ENCODE measurements around the gene COPS7A. TPM values are rescaled to one million over a fixed set of nuclear protein-coding genes. Genes with fewer than 3 reads are reported as not detected.
A peak's percentile ranks its signal among the peaks of the same experiment; 100 is the strongest.

COPS7A gene
- total RNA-seq, 1 experiment from 2014 or later, result 34.2 TPM

GRCh38 chr12:6753772-6754356 lies 30.0 kb downstream of the COPS7A start:
- Histone ChIP-seq H2AFZ (ENCODE audit: low read length) (no peak overlapping the region), H3K9ac (ENCODE audit: extremely low read depth, insufficient read length, low read length) (no peak overlapping the region)

More at GRCh38 chr12:6753772-6754356, 30.0 kb downstream of the COPS7A start:
- H3K4me3 Mint-ChIP-seq, result peak overlapping the region; percentile 91 to 98
- Histone ChIP-seq H2BK12ac (ENCODE audit: insufficient read length, low read depth, low read length) (no peak overlapping the region), H3K79me1 (ENCODE audit: insufficient read depth, low read depth, low read length, poor library complexity, severe bottlenecking) (peaks cover 8% of the 10 kb centered on the region), H4K20me1 (ENCODE audit: control insufficient read depth, insufficient read depth, insufficient read length) (no peaks in the 10 kb centered on the region), H3K27ac (ENCODE audit: insufficient read length, low read depth, low read length) (no peak overlapping the region), H3K18ac (ENCODE audit: insufficient read length, low read depth, low read length) (no peak overlapping the region), H3K4ac (ENCODE audit: low read depth, low read length) (no peak overlapping the region), H2BK120ac (ENCODE audit: low read depth, low read length, poor library complexity, severe bottlenecking) (no peak overlapping the region), H2BK5ac (ENCODE audit: insufficient read length, low read length) (no peak overlapping the region), H3K9me3 (ENCODE audit: control insufficient read depth, low read depth, low read length) (no peaks in the 10 kb centered on the region), H3K23ac (ENCODE audit: insufficient read length, low read depth, low read length) (no peak overlapping the region), H3K79me2 (ENCODE audit: insufficient read depth, low read length) (peaks cover 4% of the 10 kb centered on the region), H2BK15ac (ENCODE audit: low read depth, low read length) (no peak overlapping the region), H3K27me3 (ENCODE audit: insufficient read depth, low read length) (no peaks in the 10 kb centered on the region), H4K91ac (ENCODE audit: insufficient read length, low read depth, low read length) (no peak overlapping the region), H3K4me2 (ENCODE audit: insufficient read depth, insufficient read length, low read length) (peak overlapping the region; percentile 94), H3K23me2 (ENCODE audit: insufficient read length, low read depth, low read length, poor library complexity, severe bottlenecking) (peaks cover 3% of the 10 kb centered on the region), H3K14ac (ENCODE audit: insufficient read depth, low read length) (no peak overlapping the region), H3T11ph (ENCODE audit: low read length) (no peak overlapping the region), H3K4me1 (ENCODE audit: insufficient read depth, low read length) (peaks cover 6% of the 10 kb centered on the region; the same call in 1 of the 2 replicates), H3K56ac (ENCODE audit: insufficient read length, low read depth, low read length) (no peak overlapping the region), H2BK20ac (ENCODE audit: low read depth, low read length, poor library complexity, severe bottlenecking) (no peak overlapping the region), H4K5ac (ENCODE audit: insufficient read length, low read depth, low read length) (no peak overlapping the region), H4K8ac (replicated peaks; ENCODE audit: insufficient read length, low read depth, low read length) (no peak overlapping the region), H2AK5ac (ENCODE audit: insufficient read length, low read length) (no peak overlapping the region)
- WGBS (ENCODE audit: extremely low coverage, insufficient read length, low lambda C conversion rate), result no CpG with 5 or more reads among the region's 7 CpGs
- peaks cover 28 to 37% of the 10 kb centered on the region in 2 experiments for H3K4me1 Mint-ChIP-seq
- no peak; the same call in 1 of the 3 replicates for TF ChIP-seq CTCF (conservative IDR thresholded peaks at IDR 0.05)
- H3K9me3 Mint-ChIP-seq, result no peaks in the 10 kb centered on the region
- no peaks in the 10 kb centered on the region for H3K27me3 Mint-ChIP-seq (ENCODE audit: low read depth)
- peak overlapping the region; percentile 57 to 99 (median 90) for H3K27ac Mint-ChIP-seq
- peaks cover 25 to 35% (median 34%) of the 10 kb centered on the region in 3 experiments; a peak in 6 of 7 replicates for H3K36me3 Mint-ChIP-seq (ENCODE audit: insufficient read depth in 1 of 3, low read depth in 3 of 3)
- DNase-seq, result no peak
